ENCODE data around the gene ZFYVE9. TPM values are rescaled to one million over a fixed set of nuclear protein-coding genes. Genes with fewer than 3 reads are reported as not detected.

The ZFYVE9 gene
- total and polyA plus RNA-seq, 2 donors from 2014 or later, result 10.5 to 18.9 TPM

- TF ChIP-seq CTCF (IDR thresholded peaks at IDR 0.05; ENCODE audit: borderline replicate concordance, extremely low read depth, insufficient read depth), result no peak
- peaks cover 0 to 3% (median 0%) of the 10 kb centered on the region in 3 donors for H3K36me3 ChIP-seq (ENCODE audit: control insufficient read depth in 2 of 3, insufficient read depth in 3 of 3, low read length in 3 of 3)
- intact Hi-C loops (cut with DNase I), result no loop called here
- no peak overlapping the region for H3K9ac ChIP-seq (ENCODE audit: low read length in 3 of 3)
- H3K9me3 ChIP-seq (ENCODE audit: control insufficient read depth in 2 of 3, insufficient read depth in 1 of 3, low read length in 3 of 3), result no peaks in the 10 kb centered on the region
- DNase-seq (no peak), FAIRE-seq (no peak)
- no peaks in the 10 kb centered on the region for H3K4me1 ChIP-seq (ENCODE audit: control insufficient read depth in 2 of 3, insufficient read depth in 2 of 3, low read depth in 1 of 3, low read length in 3 of 3)
- no peak overlapping the region for H3K4me3 ChIP-seq (ENCODE audit: low read length in 3 of 3)
- no peak overlapping the region for H3K27ac ChIP-seq (ENCODE audit: low read depth in 2 of 2, low read length in 2 of 2)
- H3K27me3 ChIP-seq (ENCODE audit: control insufficient read depth, insufficient read depth, low read length), result no peaks in the 10 kb centered on the region
Measured at GRCh38 chr1:52263153-52263910, 121.4 kb downstream of the ZFYVE9 start.

GRCh38 chr1:52264530-52265115 lies 122.7 kb downstream of the ZFYVE9 start:
- H3K27me3 ChIP-seq (ENCODE audit: control insufficient read depth, insufficient read depth, low read length), result no peaks in the 10 kb centered on the region
- no peak overlapping the region for H3K4me3 ChIP-seq (ENCODE audit: low read length in 3 of 3)
- H3K9me3 ChIP-seq (ENCODE audit: control insufficient read depth in 2 of 3, insufficient read depth in 1 of 3, low read length in 3 of 3), result no peaks in the 10 kb centered on the region
- peaks cover 0 to 3% (median 0%) of the 10 kb centered on the region in 3 donors for H3K36me3 ChIP-seq (ENCODE audit: control insufficient read depth in 2 of 3, insufficient read depth in 3 of 3, low read length in 3 of 3)
- DNase-seq (no peak), FAIRE-seq (no peak)
- H3K27ac ChIP-seq (ENCODE audit: low read depth in 2 of 2, low read length in 2 of 2), result no peak overlapping the region
- intact Hi-C loops (cut with DNase I), result no loop called here
- H3K4me1 ChIP-seq (ENCODE audit: control insufficient read depth in 2 of 3, insufficient read depth in 2 of 3, low read depth in 1 of 3, low read length in 3 of 3), result no peaks in the 10 kb centered on the region
- TF ChIP-seq CTCF (IDR thresholded peaks at IDR 0.05; ENCODE audit: borderline replicate concordance, extremely low read depth, insufficient read depth), result no peak
- H3K9ac ChIP-seq (ENCODE audit: low read length in 3 of 3), result no peak overlapping the region

GRCh38 chr1:52266507-52266906 lies 124.6 kb downstream of the ZFYVE9 start:
- no peak for TF ChIP-seq CTCF (IDR thresholded peaks at IDR 0.05; ENCODE audit: borderline replicate concordance, extremely low read depth, insufficient read depth)
- DNase-seq (no peak), FAIRE-seq (no peak)
- Histone ChIP-seq H3K4me3 (ENCODE audit: low read length in 3 of 3) (no peak overlapping the region), H3K27ac (ENCODE audit: low read depth in 2 of 2, low read length in 2 of 2) (no peak overlapping the region), H3K9me3 (ENCODE audit: control insufficient read depth in 2 of 3, insufficient read depth in 1 of 3, low read length in 3 of 3) (no peaks in the 10 kb centered on the region), H3K4me1 (ENCODE audit: control insufficient read depth in 2 of 3, insufficient read depth in 2 of 3, low read depth in 1 of 3, low read length in 3 of 3) (no peaks in the 10 kb centered on the region), H3K36me3 (ENCODE audit: control insufficient read depth in 2 of 3, insufficient read depth in 3 of 3, low read length in 3 of 3) (peaks cover 0 to 3% (median 0%) of the 10 kb centered on the region in 3 donors), H3K27me3 (ENCODE audit: control insufficient read depth, insufficient read depth, low read length) (no peaks in the 10 kb centered on the region), H3K9ac (ENCODE audit: low read length in 3 of 3) (no peak overlapping the region)
- intact Hi-C loops (cut with DNase I), result no loop called here
